ENCODE results near the gene SLC35E1. TPM values are rescaled to one million over a fixed set of nuclear protein-coding genes. Genes with fewer than 3 reads are reported as not detected.

Gene SLC35E1
- total RNA-seq, 4 donors from 2014 or later, result 30.6 to 38.1 (median 34.6) TPM

DNA sequence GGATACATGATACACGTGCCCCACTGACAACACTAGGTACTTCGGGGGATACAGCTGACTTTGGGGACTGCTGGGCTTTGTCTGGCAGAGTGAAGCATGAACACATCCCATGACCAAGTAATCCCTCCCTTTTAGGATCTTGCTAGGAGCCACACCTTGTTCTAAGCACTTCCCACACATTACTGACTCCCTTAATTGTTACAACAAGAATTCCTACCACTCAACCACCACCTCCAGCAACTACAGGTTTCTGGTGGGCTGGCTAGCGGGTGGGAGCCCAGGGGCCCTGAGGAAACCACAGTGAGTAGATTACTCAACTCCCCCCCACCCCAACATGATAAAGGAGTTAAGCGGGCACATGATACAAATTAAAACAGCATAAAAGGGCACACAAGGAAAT lies 7.2 kb upstream of the SLC35E1 start:
- TF ChIP-seq, protein P1, sequence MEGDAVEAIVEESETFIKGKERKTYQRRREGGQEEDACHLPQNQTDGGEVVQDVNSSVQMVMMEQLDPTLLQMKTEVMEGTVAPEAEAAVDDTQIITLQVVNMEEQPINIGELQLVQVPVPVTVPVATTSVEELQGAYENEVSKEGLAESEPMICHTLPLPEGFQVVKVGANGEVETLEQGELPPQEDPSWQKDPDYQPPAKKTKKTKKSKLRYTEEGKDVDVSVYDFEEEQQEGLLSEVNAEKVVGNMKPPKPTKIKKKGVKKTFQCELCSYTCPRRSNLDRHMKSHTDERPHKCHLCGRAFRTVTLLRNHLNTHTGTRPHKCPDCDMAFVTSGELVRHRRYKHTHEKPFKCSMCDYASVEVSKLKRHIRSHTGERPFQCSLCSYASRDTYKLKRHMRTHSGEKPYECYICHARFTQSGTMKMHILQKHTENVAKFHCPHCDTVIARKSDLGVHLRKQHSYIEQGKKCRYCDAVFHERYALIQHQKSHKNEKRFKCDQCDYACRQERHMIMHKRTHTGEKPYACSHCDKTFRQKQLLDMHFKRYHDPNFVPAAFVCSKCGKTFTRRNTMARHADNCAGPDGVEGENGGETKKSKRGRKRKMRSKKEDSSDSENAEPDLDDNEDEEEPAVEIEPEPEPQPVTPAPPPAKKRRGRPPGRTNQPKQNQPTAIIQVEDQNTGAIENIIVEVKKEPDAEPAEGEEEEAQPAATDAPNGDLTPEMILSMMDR (IDR thresholded peaks at IDR 0.05; ENCODE audit: low read depth), result no peak

DNA sequence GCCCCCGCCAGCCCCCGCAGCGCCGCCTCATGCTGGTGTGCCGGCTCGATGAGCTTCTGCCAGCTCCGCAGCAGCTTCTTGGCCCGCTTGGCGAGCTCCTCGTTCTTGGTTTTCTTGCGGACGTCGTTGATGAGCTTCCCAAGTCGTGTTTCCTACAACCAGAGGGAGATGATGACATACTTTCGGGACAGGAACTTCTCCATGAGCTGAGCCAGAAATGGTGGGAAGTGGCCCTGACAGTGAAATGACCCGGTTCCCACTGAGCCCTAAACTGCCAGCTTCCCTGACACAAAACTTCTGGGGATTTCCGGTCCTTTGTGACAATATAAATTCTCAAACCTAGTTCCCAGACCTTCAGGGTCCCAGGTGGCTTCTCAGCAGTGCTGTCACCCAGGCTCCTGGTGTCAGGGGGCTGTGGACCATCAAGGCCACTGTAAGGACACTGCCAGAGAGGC lies 5.3 kb upstream of the SLC35E1 start:
- TF ChIP-seq, protein P1 (IDR thresholded peaks at IDR 0.05; ENCODE audit: low read depth), result no peak

DNA sequence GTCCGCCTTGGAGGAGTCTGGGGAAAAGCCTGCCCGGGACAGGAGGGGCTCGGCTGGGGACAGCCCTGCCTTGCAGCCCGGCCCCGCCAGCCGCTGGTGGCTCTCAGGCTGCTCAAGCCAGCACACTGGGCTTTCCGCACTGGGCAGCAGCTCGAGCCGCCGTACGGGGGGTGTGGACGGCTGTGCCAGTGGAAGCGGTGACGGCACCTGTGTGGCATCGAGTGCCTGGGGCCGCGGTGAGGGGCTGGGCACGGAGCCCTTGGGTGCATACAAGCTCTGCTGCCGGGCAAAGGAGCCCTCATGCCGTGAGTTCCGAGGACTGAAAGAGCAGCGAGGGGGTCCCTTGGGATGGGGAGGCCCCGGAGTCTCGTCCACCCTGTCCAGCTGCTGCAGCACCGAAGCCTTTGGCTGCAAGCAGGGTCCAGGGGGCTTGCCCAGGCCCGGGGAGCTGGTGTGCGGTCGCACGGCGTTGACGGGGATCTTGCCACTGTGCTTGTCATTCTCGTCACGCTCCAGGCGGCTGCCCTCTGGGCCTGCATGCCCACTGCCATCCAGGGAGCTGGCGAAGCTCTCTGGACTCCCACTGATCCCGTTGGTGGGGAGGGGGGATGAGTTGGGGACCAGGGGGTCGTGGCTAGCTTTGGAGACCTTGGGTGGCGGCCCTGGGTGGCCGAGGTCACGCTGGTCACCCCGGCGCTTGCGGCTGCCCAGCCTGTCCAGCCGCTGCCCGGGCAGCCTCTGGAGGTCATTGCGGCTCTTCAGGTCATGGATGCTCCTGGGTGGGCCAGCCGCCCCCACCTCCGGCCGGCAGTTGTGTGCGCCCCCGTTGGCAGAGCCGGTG lies 4.7 kb upstream of the SLC35E1 start:
- TF ChIP-seq, protein P1 (IDR thresholded peaks at IDR 0.05; ENCODE audit: low read depth), result no peak

DNA sequence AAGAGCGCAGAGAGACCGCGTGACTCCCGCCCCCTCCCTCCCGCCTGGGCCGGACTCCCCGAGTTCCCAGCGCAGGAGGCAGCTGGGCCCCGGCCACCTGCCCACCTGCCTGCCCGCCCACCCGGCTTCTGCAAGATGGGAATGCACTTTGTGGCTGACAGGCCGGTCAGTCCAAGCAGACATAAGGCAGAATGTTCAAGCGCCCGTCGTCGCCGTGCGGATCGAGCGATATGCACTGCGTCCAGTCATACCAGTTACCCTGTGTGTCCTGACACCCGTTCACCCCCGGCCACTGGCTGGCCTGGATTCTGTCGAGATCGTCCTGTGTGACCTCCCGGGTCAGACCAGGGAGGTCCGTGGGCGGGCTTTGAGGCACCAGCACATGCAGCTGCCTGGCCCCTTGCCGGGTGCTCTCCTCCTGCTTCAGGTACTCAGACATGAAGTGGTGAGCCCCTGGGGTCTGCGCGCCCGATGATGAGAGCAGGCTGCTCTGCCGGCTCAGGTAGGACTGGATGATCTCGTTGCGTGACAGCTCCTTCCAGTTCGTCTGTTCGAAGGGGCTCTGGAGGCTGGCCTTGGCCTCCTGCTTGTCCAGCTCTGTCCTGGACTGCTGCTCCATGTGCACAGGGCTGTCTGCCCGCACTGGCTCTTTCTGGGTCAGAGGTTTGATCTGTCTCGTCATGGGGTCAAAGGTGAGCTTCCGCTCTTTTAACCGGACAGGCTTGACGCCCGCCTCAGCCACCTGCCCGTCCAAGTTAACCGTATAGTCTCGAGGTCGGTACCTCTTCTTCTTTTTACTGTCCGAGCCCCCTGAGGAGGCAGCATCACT lies 3.9 kb upstream of the SLC35E1 start:
- TF ChIP-seq, protein P1 (IDR thresholded peaks at IDR 0.05; ENCODE audit: low read depth), result no peak

DNA sequence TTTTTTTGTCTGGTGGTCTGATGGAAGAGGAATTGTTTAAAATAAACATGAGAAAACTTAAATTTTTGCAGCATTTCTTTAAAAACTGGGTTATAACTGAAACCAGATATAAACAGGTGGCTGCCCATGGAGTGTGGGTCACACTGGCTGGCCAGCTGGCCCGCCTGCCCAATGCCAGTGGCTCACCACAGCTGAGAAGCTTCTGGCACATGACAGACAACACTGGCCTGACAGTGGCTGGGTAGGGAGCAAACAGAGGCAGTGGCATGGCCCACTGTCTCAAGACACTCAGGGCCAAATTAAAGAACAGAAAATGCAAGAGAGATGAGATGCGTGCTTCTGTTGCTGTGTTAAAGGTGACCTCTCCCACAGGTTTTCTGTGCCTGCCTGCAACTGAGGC lies 3.1 kb upstream of the SLC35E1 start:
- TF ChIP-seq, protein P1 (IDR thresholded peaks at IDR 0.05; ENCODE audit: low read depth), result no peak

DNA sequence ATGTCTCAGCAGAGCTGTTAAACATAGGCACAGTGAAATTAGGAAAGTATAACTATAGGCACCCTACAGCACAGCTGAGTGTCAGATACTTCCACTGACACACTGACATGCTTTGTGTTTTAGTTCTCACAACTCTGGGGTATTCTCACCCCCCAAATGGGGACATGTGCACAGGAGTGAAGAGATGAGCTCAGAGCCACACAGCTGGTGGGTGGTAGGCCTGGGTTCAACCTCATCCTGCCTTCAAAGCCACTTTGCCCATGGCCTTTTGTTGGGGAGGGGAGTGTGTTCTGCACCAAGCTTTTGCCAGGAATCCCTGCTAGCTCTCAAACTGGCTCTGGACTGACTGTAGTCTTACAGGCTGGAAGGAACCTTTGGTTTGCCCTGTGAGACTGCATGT lies 1.7 kb upstream of the SLC35E1 start:
- TF ChIP-seq, protein P1 (IDR thresholded peaks at IDR 0.05; ENCODE audit: low read depth), result no peak

DNA sequence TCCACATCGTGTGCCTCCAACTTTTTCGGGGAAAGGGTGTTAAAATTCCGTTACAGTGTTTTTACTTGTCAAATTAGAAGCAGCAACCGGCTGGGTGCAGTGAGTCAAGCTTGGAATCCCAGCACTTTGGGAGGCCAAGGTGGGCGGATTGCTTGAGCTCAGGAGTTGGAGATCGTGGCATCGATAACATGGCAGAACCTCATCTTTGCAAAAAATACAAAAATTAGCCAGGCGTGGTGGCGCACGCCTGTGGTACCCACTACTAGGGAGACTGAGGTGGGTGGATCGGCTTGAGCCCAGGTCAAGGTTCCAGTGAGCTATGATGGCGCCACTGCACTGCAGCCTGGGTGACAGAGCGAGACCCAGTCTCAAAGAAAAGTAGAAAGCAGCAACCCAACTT lies 1.1 kb upstream of the SLC35E1 start:
- TF ChIP-seq, protein P1 (IDR thresholded peaks at IDR 0.05; ENCODE audit: low read depth), result no peak

Data from subcutaneous adipose tissue (tissue), 4 donors.